Activated CD8-positive, alpha-beta memory T cell treated with anti-CD3 and anti-CD28 coated beads, Interleukin-2, amount 10 ng/mL, durations not matched to agents 7 days and 5 days (primary cell): ENCODE measurements around the gene CKS2. TPM values are rescaled to one million over a fixed set of nuclear protein-coding genes. Genes with fewer than 3 reads are reported as not detected.

Experiments
- ATAC-seq: fragments of 150-1000 bp; cut with Tn5 transposase; one replicate; pipeline ENCODE4 v1.10.0; 2021; ENCODE audit warnings: moderate library complexity
- CTCF ChIA-PET: fragments of 350-600 bp; sonication (Branson Sonifier 250); formaldehyde crosslinking; loops from one replicate; lab custom pipeline; 2021; ENCODE audit warnings: antibody characterized with exemption; lab: Charles Lee
- DNase-seq: peaks from one replicate; pipeline ENCODE4 v3.0.0-alpha.2; 2020
- H3K27ac Mint-ChIP-seq: one replicate; pipeline ENCODE4 v1.8.0; 2021; ENCODE audit warnings: mild to moderate bottlenecking, mixed read lengths
- H3K27me3 Mint-ChIP-seq: one replicate; pipeline ENCODE4 v1.8.0; 2021; ENCODE audit warnings: mixed read lengths
- H3K36me3 Mint-ChIP-seq: one replicate; pipeline ENCODE4 v1.8.0; 2021; ENCODE audit warnings: mild to moderate bottlenecking, mixed read lengths
- H3K4me1 Mint-ChIP-seq: one replicate; pipeline ENCODE4 v1.8.0; 2021; ENCODE audit warnings: mixed read lengths
- H3K4me3 Mint-ChIP-seq: one replicate; pipeline ENCODE4 v1.8.0; 2021; ENCODE audit warnings: mild to moderate bottlenecking, moderate library complexity, mixed read lengths
- H3K9me3 Mint-ChIP-seq: one replicate; pipeline ENCODE4 v1.8.0; 2022; ENCODE audit warnings: low read depth, mixed read lengths
- total RNA-seq, 2 experiments: library from RNA; stranded (reverse); gene quantifications; one replicate each; pipeline ENCODE4 v1.2.3, GENCODE V29; 2021

Gene CKS2
- total RNA-seq, 2 experiments from 2014 or later = 200 to 225 TPM

GRCh38 chr9:89357331-89358197 lies 46.6 kb downstream of the CKS2 start:
- H3K9me3 Mint-ChIP-seq = no peaks in the 10 kb centered on the region
- no peak overlapping the region for H3K4me3 Mint-ChIP-seq
- peaks cover 53% of the 10 kb centered on the region for H3K36me3 Mint-ChIP-seq
- peak; percentile 81 for ATAC-seq
- H3K4me1 Mint-ChIP-seq = peaks cover 48% of the 10 kb centered on the region
- CTCF ChIA-PET = interaction anchor here (0.7 to 1.8 kb wide), 7 partner anchors 9 to 191 kb away, joined by 3 to 4 read pairs (median 3); no protein-coding TSS in a partner anchor
- peak overlapping the region; percentile 74 for H3K27ac Mint-ChIP-seq
- no peaks in the 10 kb centered on the region for H3K27me3 Mint-ChIP-seq
- peak; percentile 85 for DNase-seq

- H3K4me1 Mint-ChIP-seq = peaks cover 39% of the 10 kb centered on the region
- peaks cover 51% of the 10 kb centered on the region for H3K36me3 Mint-ChIP-seq
- H3K27me3 Mint-ChIP-seq = no peaks in the 10 kb centered on the region
- H3K9me3 Mint-ChIP-seq = no peaks in the 10 kb centered on the region
- CTCF ChIA-PET = interaction anchor here (0.7 to 1.8 kb wide), 4 partner anchors 9 to 70 kb away, joined by 3 to 4 read pairs (median 3); no protein-coding TSS in a partner anchor
- no peak for ATAC-seq
- H3K27ac Mint-ChIP-seq = no peak overlapping the region
- peak; percentile 36 for DNase-seq
- no peak overlapping the region for H3K4me3 Mint-ChIP-seq
Measured at GRCh38 chr9:89358376-89358916, 47.5 kb downstream of the CKS2 start.

- ATAC-seq = no peak
- H3K27ac Mint-ChIP-seq = peak overlapping the region; percentile 21
- H3K4me3 Mint-ChIP-seq = no peak overlapping the region
- CTCF ChIA-PET = interaction anchor here (1.3 to 1.5 kb wide), 2 partner anchors 8 to 11 kb away, joined by 3 read pairs; no protein-coding TSS in a partner anchor
- peak; percentile 41 for DNase-seq
- peaks cover 47% of the 10 kb centered on the region for H3K36me3 Mint-ChIP-seq
- H3K27me3 Mint-ChIP-seq = no peaks in the 10 kb centered on the region
- H3K4me1 Mint-ChIP-seq = peaks cover 36% of the 10 kb centered on the region
- no peaks in the 10 kb centered on the region for H3K9me3 Mint-ChIP-seq
Measured at GRCh38 chr9:89358985-89359384, 48.0 kb downstream of the CKS2 start.

- Mint-ChIP-seq H3K27ac (no peak overlapping the region), H3K4me3 (no peak overlapping the region), H3K9me3 (no peaks in the 10 kb centered on the region), H3K36me3 (peaks cover 45% of the 10 kb centered on the region), H3K4me1 (peaks cover 35% of the 10 kb centered on the region), H3K27me3 (no peaks in the 10 kb centered on the region)
- CTCF ChIA-PET = interaction anchor here (0.8 kb wide), 1 partner anchor 17 kb away, joined by 3 read pairs; no protein-coding TSS in a partner anchor
- DNase-seq = peak; percentile 38
- ATAC-seq = no peak
Measured at GRCh38 chr9:89359751-89360261, 48.8 kb downstream of the CKS2 start.

GRCh38 chr9:89360465-89360864 lies 49.5 kb downstream of the CKS2 start:
- peaks cover 35% of the 10 kb centered on the region for H3K4me1 Mint-ChIP-seq
- no peaks in the 10 kb centered on the region for H3K27me3 Mint-ChIP-seq
- no peak overlapping the region for H3K27ac Mint-ChIP-seq
- ATAC-seq (no peak), DNase-seq (no peak)
- CTCF ChIA-PET = interaction anchor here (0.8 kb wide), 1 partner anchor 18 kb away, joined by 3 read pairs; no protein-coding TSS in a partner anchor
- H3K36me3 Mint-ChIP-seq = peaks cover 42% of the 10 kb centered on the region
- no peaks in the 10 kb centered on the region for H3K9me3 Mint-ChIP-seq
- H3K4me3 Mint-ChIP-seq = no peak overlapping the region

GRCh38 chr9:89361031-89361430 lies 50.0 kb downstream of the CKS2 start:
- no peaks in the 10 kb centered on the region for H3K27me3 Mint-ChIP-seq
- H3K4me3 Mint-ChIP-seq = no peak overlapping the region
- CTCF ChIA-PET = no interaction called here
- H3K9me3 Mint-ChIP-seq = no peaks in the 10 kb centered on the region
- ATAC-seq (no peak), DNase-seq (no peak)
- no peak overlapping the region for H3K27ac Mint-ChIP-seq
- H3K4me1 Mint-ChIP-seq = peaks cover 35% of the 10 kb centered on the region
- H3K36me3 Mint-ChIP-seq = peaks cover 40% of the 10 kb centered on the region

GRCh38 chr9:89361816-89362646 lies 51.0 kb downstream of the CKS2 start:
- CTCF ChIA-PET = no interaction called here
- no peaks in the 10 kb centered on the region for H3K27me3 Mint-ChIP-seq

GRCh38 chr9:89362647-89363310 lies 51.8 kb downstream of the CKS2 start:
- peak; percentile 37 for DNase-seq
- Mint-ChIP-seq H3K36me3 (peaks cover 32% of the 10 kb centered on the region), H3K27me3 (no peaks in the 10 kb centered on the region), H3K4me3 (no peak overlapping the region), H3K27ac (no peak overlapping the region), H3K9me3 (no peaks in the 10 kb centered on the region), H3K4me1 (peaks cover 24% of the 10 kb centered on the region)
- CTCF ChIA-PET = no interaction called here
- no peak for ATAC-seq

More at GRCh38 chr9:89361816-89362646, 51.0 kb downstream of the CKS2 start:
- Mint-ChIP-seq H3K9me3 (no peaks in the 10 kb centered on the region), H3K36me3 (peaks cover 34% of the 10 kb centered on the region), H3K27ac (no peak overlapping the region), H3K4me1 (peaks cover 31% of the 10 kb centered on the region), H3K4me3 (no peak overlapping the region)
- ATAC-seq = no peak
- DNase-seq = peak; percentile 37

GRCh38 chr9:89363311-89363670 lies 52.3 kb downstream of the CKS2 start:
- H3K4me3 Mint-ChIP-seq = no peak overlapping the region
- CTCF ChIA-PET = no interaction called here
- DNase-seq (peak; percentile 27), ATAC-seq (no peak)
- H3K9me3 Mint-ChIP-seq = no peaks in the 10 kb centered on the region
- H3K4me1 Mint-ChIP-seq = peaks cover 19% of the 10 kb centered on the region
- H3K27me3 Mint-ChIP-seq = no peaks in the 10 kb centered on the region
- peaks cover 29% of the 10 kb centered on the region for H3K36me3 Mint-ChIP-seq
- peak overlapping the region; percentile 22 for H3K27ac Mint-ChIP-seq

GRCh38 chr9:89363921-89364665 lies 53.1 kb downstream of the CKS2 start:
- no peaks in the 10 kb centered on the region for H3K9me3 Mint-ChIP-seq
- H3K27me3 Mint-ChIP-seq = no peaks in the 10 kb centered on the region
- ATAC-seq (no peak), DNase-seq (no peak)
- peaks cover 23% of the 10 kb centered on the region for H3K36me3 Mint-ChIP-seq
- peak overlapping the region; percentile 23 for H3K27ac Mint-ChIP-seq
- no peak overlapping the region for H3K4me3 Mint-ChIP-seq
- peaks cover 10% of the 10 kb centered on the region for H3K4me1 Mint-ChIP-seq
- CTCF ChIA-PET = no interaction called here

GRCh38 chr9:89364666-89365531 lies 53.9 kb downstream of the CKS2 start:
- peak overlapping the region; percentile 23 for H3K27ac Mint-ChIP-seq

More at GRCh38 chr9:89364666-89365531, 53.9 kb downstream of the CKS2 start:
- no peaks in the 10 kb centered on the region for H3K27me3 Mint-ChIP-seq
- H3K4me1 Mint-ChIP-seq = peaks cover 5% of the 10 kb centered on the region
- no peak overlapping the region for H3K4me3 Mint-ChIP-seq
- no peaks in the 10 kb centered on the region for H3K9me3 Mint-ChIP-seq
- peaks cover 21% of the 10 kb centered on the region for H3K36me3 Mint-ChIP-seq
- no peak for ATAC-seq
- CTCF ChIA-PET = no interaction called here
- DNase-seq = no peak
